Stimulated activated CD8-positive, alpha-beta memory T cell treated with anti-CD3 and anti-CD28 coated beads, Interleukin-4, amount 100 ng/mL, for 4 hours (primary cell): ENCODE measurements around the gene VEGFA.

Experiments used
- DNase-seq, 2 donors: peaks; one replicate each; pipeline ENCODE4 v3.0.0-alpha.2; 2020; ENCODE audit warnings: low read depth in 2 of 2, low spot score in 1 of 2

The VEGFA gene

GRCh38 chr6:43769526-43770371 lies at the start of gene VEGFA:
Gene VEGFA, plus strand, starts transcription at chr6:43770211.
- DNase-seq, result peak; percentile 72 to 82

- no peak for DNase-seq
Observed at GRCh38 chr6:43720999-43721398, 49.0 kb upstream of the VEGFA start.

- DNase-seq, result no peak
Observed at GRCh38 chr6:43722920-43723545, 47.0 kb upstream of the VEGFA start.

GRCh38 chr6:43723737-43724295 lies 46.2 kb upstream of the VEGFA start:
- peak; percentile 22 to 40 for DNase-seq

GRCh38 chr6:43724354-43724753 lies 45.7 kb upstream of the VEGFA start:
- DNase-seq, result no peak

GRCh38 chr6:43724914-43725642 lies 44.9 kb upstream of the VEGFA start:
- DNase-seq, result peak; percentile 45 to 65

GRCh38 chr6:43725643-43726580 lies 44.1 kb upstream of the VEGFA start:
- no peak for DNase-seq

- DNase-seq, result no peak
Observed at GRCh38 chr6:43727634-43728033, 42.4 kb upstream of the VEGFA start.

GRCh38 chr6:43728586-43728985 lies 41.4 kb upstream of the VEGFA start:
- DNase-seq, result no peak

- no peak for DNase-seq
Observed at GRCh38 chr6:43729537-43729936, 40.5 kb upstream of the VEGFA start.

GRCh38 chr6:43730634-43731033 lies 39.4 kb upstream of the VEGFA start:
- no peak for DNase-seq

GRCh38 chr6:43733471-43734293 lies 36.3 kb upstream of the VEGFA start:
- DNase-seq, result peak in 1 of 2 donors; percentile 41

GRCh38 chr6:43734294-43734665 lies 35.7 kb upstream of the VEGFA start:
- DNase-seq, result no peak

GRCh38 chr6:43735642-43736199 lies 34.3 kb upstream of the VEGFA start:
- no peak for DNase-seq

GRCh38 chr6:43736211-43736786 lies 33.7 kb upstream of the VEGFA start:
- no peak for DNase-seq

GRCh38 chr6:43736844-43737243 lies 33.2 kb upstream of the VEGFA start:
- DNase-seq, result no peak

GRCh38 chr6:43737272-43738081 lies 32.5 kb upstream of the VEGFA start:
- DNase-seq, result no peak

- no peak for DNase-seq
Observed at GRCh38 chr6:43738267-43738676, 31.7 kb upstream of the VEGFA start.
